Mucosa of descending colon (tissue), 3 donors: ENCODE data around the gene PAPSS2. TPM values are rescaled to one million over a fixed set of nuclear protein-coding genes. Genes with fewer than 3 reads are reported as not detected.

Source experiments
- ATAC-seq: fragments of 200-7000 bp; cut with Tn5 transposase; one replicate; pipeline ENCODE4 v1.9.1; 2020; ENCODE audit warnings: mild to moderate bottlenecking, moderate library complexity
- DNase-seq, 3 donors: peaks; one replicate each; pipeline ENCODE4 v3.0.0-alpha.2; 2020
- H3K36me3 ChIP-seq: fragments of 200-600 bp; one replicate; pipeline ENCODE4 v1.8.0; 2021; ENCODE audit warnings: low read depth, mild to moderate bottlenecking
- H3K4me1 ChIP-seq: fragments of 200-600 bp; one replicate; pipeline ENCODE4 v1.8.0; 2021; ENCODE audit warnings: low read depth, mild to moderate bottlenecking
- H3K4me3 ChIP-seq: fragments of 200-600 bp; one replicate; pipeline ENCODE4 v1.8.0; 2021; ENCODE audit warnings: mild to moderate bottlenecking
- H3K9me3 ChIP-seq: fragments of 200-600 bp; one replicate; pipeline ENCODE4 v1.8.0; 2021; ENCODE audit warnings: mild to moderate bottlenecking
- CTCF ChIP-seq: fragments of 200-600 bp; IDR thresholded peaks from one replicate; pipeline ENCODE4 v1.8.0; 2022; ENCODE audit warnings: antibody characterized with exemption, mild to moderate bottlenecking
- intact Hi-C, 2 donors: fragments of 100-400 bp; cut with DNase I in 1 of 2; cut with micrococcal nuclease in 1 of 2; formaldehyde crosslinking; loops; one replicate each; pipeline versions ENCODE4 v1.11.0 to v1.11.1; 2022; cut with DNase I, micrococcal nuclease
- total RNA-seq, 3 donors: library from RNA; stranded (reverse); fragmentation: NEBNext Ultra II Directional in 2 of 3; extraction: Animal tissue kit (Norgen Biotek cat#: 25700) in 2 of 3; gene quantifications; one replicate each; pipeline versions ENCODE4 v1.2.1 to v1.2.4, GENCODE V29; 2021 to 2023
- donor health status: DM: no; HTN: no; CAD: no; lungs with moderate emphysema.
- donor health status: DM: no; HTN: no; CAD: no.
- donor health status: DM: no; HTN: yes; CAD: no.

The PAPSS2 gene
- total RNA-seq, 3 donors from 2014 or later, result 123 to 399 (median 147) TPM

- intact Hi-C loops, result no loop called here
- Histone ChIP-seq H3K9me3 (no peaks in the 10 kb centered on the region), H3K4me1 (peaks cover 15% of the 10 kb centered on the region), H3K36me3 (no peaks in the 10 kb centered on the region), H3K4me3 (no peak overlapping the region)
- no peak for TF ChIP-seq CTCF
- DNase-seq (no peak), ATAC-seq (peak; percentile 85)
Observed at GRCh38 chr10:87685832-87686574, 26.3 kb downstream of the PAPSS2 start.

GRCh38 chr10:87691506-87692070 lies 31.9 kb downstream of the PAPSS2 start:
- peaks cover 22% of the 10 kb centered on the region for H3K4me1 ChIP-seq

GRCh38 chr10:87692956-87693484 lies 33.3 kb downstream of the PAPSS2 start:
- H3K4me3 ChIP-seq, result no peak overlapping the region
- ATAC-seq (no peak), DNase-seq (no peak)
- intact Hi-C loops, result no loop called here
- no peak for TF ChIP-seq CTCF
- H3K9me3 ChIP-seq, result no peaks in the 10 kb centered on the region
- H3K36me3 ChIP-seq, result no peaks in the 10 kb centered on the region
- peaks cover 32% of the 10 kb centered on the region for H3K4me1 ChIP-seq

More at GRCh38 chr10:87691506-87692070, 31.9 kb downstream of the PAPSS2 start:
- Histone ChIP-seq H3K4me3 (no peak overlapping the region), H3K9me3 (no peaks in the 10 kb centered on the region), H3K36me3 (no peaks in the 10 kb centered on the region)
- no peak for TF ChIP-seq CTCF
- intact Hi-C loops, result no loop called here
- peak; percentile 35 for ATAC-seq
- DNase-seq, result no peak

GRCh38 chr10:87694011-87694794 lies 34.5 kb downstream of the PAPSS2 start:
- intact Hi-C loops, result no loop called here
- no peaks in the 10 kb centered on the region for H3K9me3 ChIP-seq
- DNase-seq (peak in 2 of 3 donors; percentile 46 to 76), ATAC-seq (peak; percentile 86)
- H3K36me3 ChIP-seq, result no peaks in the 10 kb centered on the region
- TF ChIP-seq CTCF, result no peak
- H3K4me3 ChIP-seq, result no peak overlapping the region
- H3K4me1 ChIP-seq, result peaks cover 32% of the 10 kb centered on the region

GRCh38 chr10:87695074-87695473 lies 35.4 kb downstream of the PAPSS2 start:
- intact Hi-C loops, result no loop called here
- peak; percentile 55 for ATAC-seq

More at GRCh38 chr10:87695074-87695473, 35.4 kb downstream of the PAPSS2 start:
- Histone ChIP-seq H3K4me1 (peaks cover 32% of the 10 kb centered on the region), H3K4me3 (no peak overlapping the region), H3K36me3 (no peaks in the 10 kb centered on the region), H3K9me3 (no peaks in the 10 kb centered on the region)
- no peak for TF ChIP-seq CTCF
- peak in 1 of 3 donors; percentile 33 for DNase-seq
